ENCODE measurements around the gene SORBS1. TPM values are rescaled to one million over a fixed set of nuclear protein-coding genes. Genes with fewer than 3 reads are reported as not detected.

SORBS1 gene
- total RNA-seq, result 0.08 and 0.23 TPM in 2 replicates

GRCh38 chr10:95561177-95561863, at the start of gene SORBS1:
Gene SORBS1, minus strand, starts transcription at chr10:95561371. Its CDS starts 120,236 bp downstream, at chr10:95441135.

GRCh38 chr10:95290461-95291364, 270.5 kb downstream of the SORBS1 start, which contains the start of gene PDLIM1:
Gene PDLIM1, minus strand, starts transcription at chr10:95291003. Its CDS starts 88 bp downstream, at chr10:95290915.

Other genes with a start within 250 kb of the SORBS1 start
- gene ALDH18A1, start 95.3 kb upstream of the SORBS1 start, total RNA-seq, result 51.9 and 62.7 TPM in 2 replicates
- 30.2 and 34.5 TPM in 2 replicates for gene TCTN3, start 132.6 kb upstream of the SORBS1 start, total RNA-seq
- not detected in 2 replicates for gene ENTPD1, start 194.8 kb upstream of the SORBS1 start, total RNA-seq